ENCODE data around the gene AEBP2. TPM values are rescaled to one million over a fixed set of nuclear protein-coding genes. Genes with fewer than 3 reads are reported as not detected.

AEBP2 gene
- total RNA-seq, 1 experiment from 2014 or later: 14.4 TPM

DNA sequence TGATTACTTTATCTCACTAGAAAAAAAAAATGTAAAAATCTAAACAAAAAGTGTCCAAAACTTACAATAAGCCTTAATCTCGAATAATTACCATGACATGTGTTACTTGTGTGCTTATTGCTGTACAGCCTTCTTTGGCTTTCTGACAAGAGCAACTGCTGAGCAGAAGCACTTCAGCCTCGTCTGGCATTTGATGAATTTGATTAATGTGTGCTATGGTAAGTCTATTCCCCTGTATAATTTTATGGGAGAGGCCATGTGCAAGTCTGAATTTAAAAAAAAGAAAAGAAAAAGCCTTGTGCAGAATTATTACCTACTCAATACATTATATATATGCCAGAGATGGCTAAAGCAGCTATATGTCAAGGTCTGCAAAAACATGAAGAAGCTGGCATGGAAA, 113.9 kb downstream of the AEBP2 start:
- DNase-seq (ENCODE audit: low read depth): no peak

DNA sequence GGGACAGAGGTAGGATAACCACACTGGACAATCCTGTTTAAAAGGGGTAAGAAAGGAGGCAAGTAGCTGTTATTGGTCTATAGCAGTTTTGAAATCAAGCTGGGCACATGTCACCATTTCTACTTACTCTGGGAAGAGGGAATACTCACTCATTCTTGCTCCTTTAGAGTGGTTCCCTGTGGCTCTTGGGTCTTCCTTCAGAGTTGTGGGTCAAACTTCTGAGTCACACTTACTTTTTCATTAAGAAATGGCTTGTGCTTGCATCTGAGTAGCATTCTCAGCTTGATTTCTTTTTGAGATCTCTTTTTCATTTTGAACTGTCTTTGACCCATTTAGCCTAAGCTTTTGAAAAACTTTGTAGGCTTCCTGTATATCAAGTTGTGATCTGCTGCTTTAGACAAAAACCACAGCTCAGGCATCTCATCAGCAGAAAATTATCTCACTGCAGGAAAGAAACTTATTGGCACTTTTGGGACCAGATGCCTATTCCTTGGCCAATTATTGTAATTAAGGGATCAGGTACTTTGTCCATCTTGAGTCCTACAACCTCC, 122.2 kb downstream of the AEBP2 start:
- no peak for DNase-seq (ENCODE audit: low read depth)
